Lower leg skin (tissue), 3 donors: Measurements from ENCODE around the gene ARFGAP3.

ENCODE experiments used
- CTCF ChIP-seq, 3 donors: fragments of 450-650 bp; IDR thresholded peaks; one replicate each; pipeline ENCODE4 v1.5.1; 2016; ENCODE audit warnings: antibody characterized with exemption in 3 of 3, mild to moderate bottlenecking in 3 of 3, moderate library complexity in 2 of 3
- POLR2A ChIP-seq, 2 donors: fragments of 450-650 bp; IDR thresholded peaks; one replicate each; pipeline ENCODE4 v1.6.1; 2016 to 2017; ENCODE audit warnings: antibody characterized with exemption in 2 of 2, mild to moderate bottlenecking in 1 of 2, moderate library complexity in 1 of 2

DNA sequence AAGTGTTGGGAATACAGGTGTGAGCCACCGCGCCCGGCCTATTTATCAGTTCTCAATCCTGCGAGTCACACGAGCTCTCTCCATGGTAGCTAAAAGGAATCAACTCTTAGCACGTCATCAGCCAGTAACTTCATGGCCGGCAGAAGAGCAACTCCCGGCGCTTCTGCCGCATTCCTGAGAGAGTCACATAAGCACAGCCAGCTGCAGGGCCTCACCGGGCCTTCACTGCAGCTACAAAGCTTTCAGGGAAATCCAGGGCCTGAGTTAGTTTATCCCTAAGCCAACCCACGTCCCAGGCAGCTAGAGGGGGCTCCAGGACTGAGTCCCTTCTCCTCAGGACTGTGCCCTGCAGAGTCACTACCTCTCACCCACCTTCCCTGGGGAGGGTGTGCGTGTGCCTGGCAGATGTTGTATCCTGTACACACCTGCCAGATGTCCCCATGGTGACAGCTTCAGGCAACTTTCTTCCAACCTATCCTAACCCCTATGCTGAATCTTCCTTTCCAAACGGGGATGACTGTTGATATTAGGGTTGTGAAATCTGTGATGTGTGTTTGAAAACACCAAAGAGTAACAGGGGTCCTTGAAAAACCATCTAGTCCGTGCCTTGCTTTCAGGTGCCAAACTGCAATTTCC, 45.9 kb upstream of the ARFGAP3 start:
- TF ChIP-seq POLR2A (IDR thresholded peaks at IDR 0.05) (no peak), CTCF (IDR thresholded peaks at IDR 0.05) (no peak)
